HEK293T (cell line): Measurements from ENCODE around the gene TUBA8.

Experiments used
- ARNT ChIP-seq: fragments of 450-650 bp; IDR thresholded peaks from 2 replicates; pipeline ENCODE4 v1.6.1; 2017; ENCODE audit warnings: mild to moderate bottlenecking
- CTBP1 ChIP-seq: fragments of 450-650 bp; IDR thresholded peaks from 2 replicates; pipeline ENCODE4 v1.6.1; 2016; ENCODE audit warnings: borderline replicate concordance
- FOXA1 ChIP-seq: fragments of 450-650 bp; IDR thresholded peaks from 2 replicates; pipeline ENCODE4 v1.6.1; 2016; ENCODE audit warnings: mild to moderate bottlenecking
- FOXK2 ChIP-seq: fragments of 450-650 bp; IDR thresholded peaks from 2 replicates; pipeline ENCODE4 v1.6.1; 2016; ENCODE audit warnings: mild to moderate bottlenecking
- LEF1 ChIP-seq: fragments of 450-650 bp; IDR thresholded peaks from 2 replicates; pipeline ENCODE4 v1.6.1; 2017; ENCODE audit warnings: mild to moderate bottlenecking, borderline replicate concordance
- PKNOX1 ChIP-seq: fragments of 450-650 bp; IDR thresholded peaks from 2 replicates; pipeline ENCODE4 v1.6.1; 2016
- SP1 ChIP-seq: fragments of 450-650 bp; IDR thresholded peaks from 2 replicates; pipeline ENCODE4 v1.6.1; 2017
- SUZ12 ChIP-seq: fragments of 450-650 bp; IDR thresholded peaks from 2 replicates; pipeline ENCODE4 v1.6.1; 2016; ENCODE audit warnings: mild to moderate bottlenecking
- ZNF384 ChIP-seq: fragments of 450-650 bp; IDR thresholded peaks from 2 replicates; pipeline ENCODE4 v1.6.1; 2016

- no peak for TF ChIP-seq ARNT
- TF ChIP-seq ZNF384: no peak
- TF ChIP-seq CTBP1: no peak
- TF ChIP-seq PKNOX1: no peak
- no peak for TF ChIP-seq FOXK2
- no peak for TF ChIP-seq FOXA1
- no peak for TF ChIP-seq LEF1
- TF ChIP-seq SP1: no peak
- no peak for TF ChIP-seq SUZ12
These were observed 35.4 kb upstream of the TUBA8 start for GRCh38 chr22:18075101-18075719.
